Activated CD4-positive, alpha-beta T cell treated with anti-CD3 and anti-CD28 coated beads for 24 hours (primary cell): ENCODE data around the gene KCNJ8.
"Not testable (repeated sequence)": the region's sequence is repeated elsewhere in the genome, so short reads cannot be mapped to it uniquely, and the experiment has no call there.

Experiments
- DNase-seq, 2 donors: peaks; one replicate each; pipeline ENCODE4 v3.0.0-alpha.2; 2020; ENCODE audit warnings: low read depth in 2 of 2

The KCNJ8 gene

DNA sequence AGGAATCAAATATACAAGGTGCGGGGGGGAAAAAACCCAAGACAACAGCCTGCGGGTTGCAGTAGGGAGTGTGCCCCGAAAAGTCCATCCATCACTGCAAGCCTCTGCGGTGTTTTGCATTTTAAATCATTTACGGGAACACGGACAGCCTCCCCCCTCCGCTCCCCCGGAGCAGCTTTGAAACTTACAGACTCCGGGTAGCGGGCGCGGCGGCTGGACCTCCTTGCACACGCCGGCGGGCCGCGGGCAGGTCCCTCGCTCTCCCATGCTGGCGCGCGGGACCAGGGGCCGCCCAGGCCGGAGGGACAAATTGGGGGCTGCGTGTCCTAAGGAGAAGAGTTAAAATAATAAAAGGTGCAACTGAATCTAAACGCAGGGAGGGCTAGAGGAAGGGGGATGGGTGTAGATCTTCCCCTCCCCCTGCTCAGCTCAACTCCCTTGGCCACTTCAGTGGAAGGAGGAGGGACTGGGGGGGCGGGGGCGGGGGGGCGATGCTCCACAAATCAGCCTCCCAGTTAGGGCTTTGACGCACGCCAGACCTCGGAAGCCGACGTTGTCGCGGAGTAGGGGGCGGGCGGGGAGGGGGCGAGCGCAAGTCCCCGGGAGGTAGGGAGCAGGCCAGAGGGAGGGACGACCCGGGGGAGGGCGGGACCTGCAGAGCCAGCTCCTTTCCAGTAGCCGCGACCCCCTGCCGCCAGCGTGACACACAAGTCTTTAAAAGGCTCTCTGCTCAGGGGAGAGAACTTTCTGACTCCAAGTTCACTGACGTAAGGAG is at the start of gene KCNJ8:
TSS of gene KCNJ8 (minus strand) at position 349 of the 775 bp plus-strand sequence. CDS start 1,090 bp downstream, outside the sequence.
- DNase-seq: no peak

DNA sequence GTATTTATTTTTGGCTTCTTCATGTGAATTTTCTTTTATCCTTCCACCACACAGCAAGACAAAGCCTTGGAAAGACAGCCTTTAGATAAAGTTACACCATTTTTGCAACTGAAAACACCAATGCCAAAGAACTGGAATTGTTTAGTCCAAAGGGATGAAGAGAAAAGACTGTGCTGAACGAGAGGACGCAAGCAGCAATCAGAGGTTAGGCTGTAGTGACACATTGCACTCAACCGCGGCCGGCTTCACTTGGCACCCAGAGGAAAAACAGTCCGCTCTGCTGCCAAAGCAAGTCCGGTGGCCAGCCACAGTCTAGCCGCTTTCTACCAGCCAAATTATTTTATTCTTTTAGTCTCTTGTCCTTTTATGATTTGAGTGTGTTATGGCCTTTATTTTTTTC is 49.1 kb upstream of the KCNJ8 start:
- no peak for DNase-seq

DNA sequence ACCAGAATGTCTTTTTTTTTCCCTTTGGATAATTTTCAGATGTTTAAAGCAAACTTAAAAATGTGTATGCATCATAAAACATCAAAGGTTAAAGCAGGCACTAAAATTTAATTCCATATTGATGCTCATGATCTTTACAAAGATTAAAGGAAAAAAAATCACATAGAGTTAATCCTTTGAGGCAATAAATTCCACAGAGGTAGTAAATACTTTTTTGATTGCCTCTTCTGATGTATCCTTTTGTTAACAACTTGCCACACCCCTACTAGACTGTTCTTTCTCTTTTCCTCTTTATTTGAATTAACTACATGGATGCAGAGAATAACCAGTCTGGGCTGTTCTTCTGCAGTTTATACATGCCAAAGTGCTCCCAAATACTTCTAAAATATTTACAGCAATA is 45.2 kb upstream of the KCNJ8 start:
- no peak for DNase-seq

DNA sequence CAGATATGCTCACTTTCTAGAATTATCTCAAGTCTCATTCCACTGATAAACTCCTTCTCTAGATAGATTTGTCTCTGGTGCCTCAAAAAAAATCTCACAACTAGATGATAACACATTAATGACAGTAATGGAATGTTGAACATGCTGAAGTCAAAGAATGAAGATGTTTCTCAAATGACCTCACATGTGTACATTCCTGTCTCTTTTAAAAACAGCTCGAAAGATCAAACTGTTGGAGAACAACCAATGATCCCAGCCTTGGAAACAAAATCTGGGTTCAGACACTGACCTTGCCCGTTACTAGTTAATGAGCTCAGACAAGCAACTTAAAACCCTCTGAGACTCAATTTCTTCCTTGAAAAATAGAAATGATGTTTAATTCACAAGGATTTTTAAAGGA is 44.7 kb upstream of the KCNJ8 start:
- DNase-seq: no peak

DNA sequence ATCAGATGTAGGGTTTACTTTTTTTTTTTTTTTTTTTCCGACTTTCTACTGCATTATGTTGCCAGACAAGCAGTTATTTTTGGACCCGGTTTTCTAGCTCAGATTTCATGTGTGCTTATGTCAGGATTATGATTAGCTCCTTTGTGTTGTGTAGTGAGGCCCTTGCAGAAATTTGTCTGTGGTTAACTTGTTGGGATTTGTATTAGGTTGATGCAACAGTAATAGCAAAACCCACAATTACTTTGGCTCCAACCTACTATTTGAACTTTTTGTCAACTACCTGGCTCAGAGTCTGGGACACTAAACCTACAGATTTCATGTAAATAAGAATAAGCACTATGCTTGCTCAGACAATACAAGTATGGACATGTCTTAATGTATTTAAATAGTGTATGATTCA is 44.1 kb upstream of the KCNJ8 start:
- no peak for DNase-seq

DNA sequence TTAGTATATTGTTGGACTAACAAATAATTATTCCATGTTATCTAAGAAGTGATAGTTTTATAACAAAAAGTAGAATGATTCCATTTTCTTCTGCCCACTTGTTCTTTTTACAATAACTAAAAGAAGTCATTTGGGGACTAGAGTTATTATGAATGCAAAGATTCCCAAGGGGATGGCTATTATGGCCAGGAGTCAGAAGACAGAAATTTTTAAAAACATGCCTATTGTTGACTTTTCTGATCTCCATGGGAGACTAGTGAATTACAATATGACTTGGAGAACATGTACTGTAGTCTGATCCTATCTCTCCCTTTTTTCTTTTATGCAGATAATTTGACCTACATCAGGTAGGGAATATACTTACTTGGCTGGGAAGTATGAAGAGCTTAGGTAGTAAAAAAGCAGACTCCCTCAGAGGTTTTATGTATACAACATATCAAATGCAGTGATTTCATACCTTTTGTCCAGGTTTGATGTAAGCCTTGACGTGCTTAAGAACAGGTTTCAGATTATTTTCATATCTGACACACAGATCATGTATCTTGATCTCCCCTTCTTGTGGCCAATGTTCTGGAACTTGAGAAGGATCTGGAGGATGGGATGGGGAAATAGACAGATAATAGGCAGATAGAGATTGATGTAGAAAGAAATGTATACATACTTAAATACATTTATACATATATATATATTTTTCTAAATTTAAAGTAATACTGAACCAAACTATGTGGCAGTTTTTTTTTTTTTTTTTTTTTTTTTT is 41.0 kb upstream of the KCNJ8 start:
- no peak for DNase-seq

DNA sequence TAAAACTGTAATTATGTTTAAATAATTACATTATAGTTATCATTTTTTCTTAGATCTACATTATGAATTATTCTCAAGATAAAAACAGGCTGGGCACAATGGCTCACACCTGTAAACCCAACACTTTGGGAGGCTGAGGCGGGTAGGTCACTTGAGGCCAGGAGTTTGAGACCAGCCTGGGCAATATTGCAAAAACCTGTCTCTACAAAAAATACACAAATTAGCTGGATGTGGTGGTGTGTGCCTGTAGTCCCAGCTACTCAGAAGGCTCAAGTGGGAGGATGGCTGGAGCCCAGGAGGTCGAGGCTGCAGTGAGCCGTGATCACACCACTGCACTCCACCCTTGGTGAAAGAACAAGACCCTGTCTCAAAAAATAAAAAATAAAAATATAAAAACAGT is 40.3 kb upstream of the KCNJ8 start:
- DNase-seq: no peak

DNA sequence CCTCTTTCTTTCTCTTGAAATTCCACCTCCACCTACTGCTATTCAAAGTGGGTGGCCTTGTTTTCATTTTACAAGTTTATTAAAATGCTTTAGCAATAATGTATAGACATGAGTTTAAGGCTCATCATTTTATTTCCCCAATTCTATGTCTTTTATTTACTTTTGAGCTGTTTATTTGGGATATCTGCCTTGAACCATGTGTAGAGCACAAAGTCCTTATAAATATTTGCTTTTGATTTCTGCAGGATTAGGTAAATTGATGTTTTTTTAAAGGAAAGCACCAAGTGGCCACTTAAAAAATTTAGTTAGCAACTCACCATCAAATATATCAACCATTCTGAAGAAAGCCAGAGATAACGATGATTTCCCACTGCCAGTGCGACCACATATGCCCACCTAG is 39.8 kb upstream of the KCNJ8 start:
- DNase-seq: no peak

DNA sequence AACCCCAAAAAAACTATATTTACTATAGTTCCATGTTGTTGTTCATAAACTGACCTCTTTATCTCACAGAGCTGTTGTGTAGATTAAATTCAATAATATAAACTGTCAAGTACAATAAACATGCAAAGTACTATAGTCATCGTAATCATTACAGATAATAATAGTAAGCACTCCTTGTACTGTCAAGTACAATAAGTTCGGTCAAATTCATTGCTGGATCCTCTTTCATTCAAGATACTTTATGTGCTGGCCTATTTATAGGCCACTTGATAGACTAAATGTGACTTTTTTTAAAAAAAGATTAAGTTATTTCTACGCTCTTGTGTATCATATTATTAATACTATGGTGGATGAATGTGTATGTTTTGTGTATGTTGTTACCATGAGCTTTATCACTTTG is 39.2 kb upstream of the KCNJ8 start:
- no peak for DNase-seq

DNA sequence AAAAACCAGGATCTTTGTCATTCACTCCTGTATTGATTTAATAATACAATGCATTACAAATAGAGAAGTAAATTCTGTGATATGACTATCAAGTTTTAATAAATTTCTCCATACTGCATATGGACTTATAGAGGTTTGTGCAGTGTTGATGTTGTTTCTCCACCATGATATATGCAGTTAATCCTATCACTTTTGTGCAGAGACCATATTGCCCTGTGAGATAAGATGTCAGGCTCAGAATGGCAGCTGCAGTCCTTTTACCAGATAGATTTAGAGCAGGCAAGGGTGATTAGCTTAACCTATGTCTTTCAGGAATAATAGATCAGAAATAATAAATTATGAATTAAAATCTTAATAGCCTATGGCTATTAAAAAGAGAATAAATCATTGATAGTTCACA is 38.6 kb upstream of the KCNJ8 start:
- no peak for DNase-seq

DNA sequence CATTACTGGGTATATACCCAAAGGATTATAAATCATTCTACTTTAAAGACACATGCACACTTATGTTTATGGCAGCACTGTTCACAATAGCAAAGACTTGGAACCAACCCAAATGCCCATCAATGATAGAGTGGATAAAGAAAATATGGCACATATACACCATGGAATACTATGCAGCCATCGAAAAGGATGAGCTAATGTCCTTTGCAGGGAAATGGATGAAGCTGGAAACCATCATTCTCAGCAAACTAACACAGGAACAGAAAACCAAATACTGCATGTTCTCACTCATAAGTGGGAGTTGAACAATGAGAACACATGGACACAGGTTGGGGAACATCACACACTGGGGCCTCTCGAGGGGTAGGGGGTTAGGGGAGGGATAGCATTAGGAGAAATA is 37.8 kb upstream of the KCNJ8 start:
- not testable (repeated sequence) for DNase-seq

DNA sequence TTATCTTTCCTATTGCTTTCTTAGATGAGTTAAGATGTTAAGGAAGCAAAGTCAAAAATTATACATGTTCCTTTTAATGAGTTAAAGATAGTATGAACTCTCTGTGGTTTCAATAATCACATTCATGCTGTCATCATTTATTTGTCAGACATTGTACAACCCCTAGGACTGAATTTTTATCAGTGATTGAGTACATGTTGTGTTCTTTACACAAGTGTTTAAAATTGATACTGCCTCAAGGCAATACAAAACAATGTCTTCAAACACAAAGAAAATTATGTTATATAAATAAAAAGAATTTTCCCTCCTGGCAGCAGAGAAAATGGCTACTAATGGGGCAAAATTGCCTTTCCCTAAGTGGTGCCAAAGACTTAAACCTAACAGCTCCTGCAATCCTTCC is 34.6 kb upstream of the KCNJ8 start:
- no peak for DNase-seq

DNA sequence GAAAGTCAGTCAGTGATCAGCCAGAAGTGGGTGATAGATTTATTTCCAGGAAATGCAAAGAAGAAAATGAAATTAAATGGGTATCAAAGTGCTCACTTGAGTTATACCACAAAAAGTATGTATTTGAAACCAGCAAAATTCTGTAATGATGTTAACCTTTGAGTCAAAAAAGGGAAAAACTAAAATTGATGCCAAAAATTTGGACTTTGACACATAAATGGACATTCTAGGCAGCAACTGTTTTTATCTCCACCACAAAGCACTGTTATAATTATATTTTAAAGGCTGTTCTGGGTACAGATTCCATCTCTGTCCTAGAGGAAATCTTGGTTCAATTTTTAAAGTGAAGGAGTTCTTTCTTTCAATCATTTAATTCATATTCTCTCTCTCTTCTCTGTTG is 31.7 kb upstream of the KCNJ8 start:
- DNase-seq: no peak

DNA sequence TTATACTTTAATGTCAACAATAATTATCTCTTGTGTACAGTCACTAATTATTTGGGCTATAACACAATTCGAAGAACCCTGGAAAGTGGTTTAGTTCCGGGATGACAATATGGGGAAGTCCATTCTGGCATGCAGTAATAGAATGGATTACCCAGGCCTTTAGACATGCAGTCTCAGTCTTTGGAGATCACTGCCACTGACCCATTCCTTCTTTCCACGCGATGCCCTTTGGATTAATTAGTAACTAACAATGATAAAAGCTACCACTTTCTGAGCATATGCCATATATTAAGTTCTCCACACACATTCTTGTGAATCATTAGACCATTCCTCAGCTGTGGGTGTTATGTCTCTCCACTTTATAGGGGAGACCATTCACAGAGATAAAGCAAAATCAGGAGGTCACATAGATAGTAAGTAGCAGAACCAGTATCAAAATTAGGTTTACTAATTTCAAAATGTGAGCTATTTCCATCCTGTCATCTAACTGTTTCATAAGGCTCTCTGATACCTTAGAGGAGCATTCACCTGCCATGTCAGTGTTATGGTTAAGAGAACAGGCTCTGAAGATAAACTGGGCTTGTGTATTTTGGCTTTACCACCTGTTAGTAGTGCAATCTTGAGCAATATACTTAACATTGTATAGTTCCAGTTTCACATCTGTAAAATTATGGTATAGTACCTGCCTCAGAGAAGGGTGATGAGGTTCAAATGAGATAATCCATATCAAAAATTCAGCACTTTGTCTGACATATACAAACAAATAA is 27.2 kb upstream of the KCNJ8 start:
- DNase-seq: no peak

DNA sequence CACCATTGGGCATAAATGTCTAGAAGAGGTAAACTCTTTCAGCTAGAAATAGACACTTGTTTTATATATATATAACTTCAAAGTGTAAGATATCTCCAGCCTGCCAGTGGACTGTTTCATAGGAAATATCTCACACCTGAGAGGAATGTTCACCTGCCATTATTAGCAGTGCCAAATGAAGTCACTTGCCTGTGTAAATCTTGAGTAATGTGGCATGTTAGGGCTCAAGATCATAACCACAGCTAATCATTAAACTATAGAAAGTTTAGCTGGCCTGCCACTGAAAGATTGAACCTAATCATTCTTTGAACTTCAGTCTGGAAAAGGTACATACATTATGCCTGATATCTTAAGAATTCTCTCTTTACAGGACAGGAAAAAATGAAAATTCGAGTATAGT is 25.5 kb upstream of the KCNJ8 start:
- no peak for DNase-seq

DNA sequence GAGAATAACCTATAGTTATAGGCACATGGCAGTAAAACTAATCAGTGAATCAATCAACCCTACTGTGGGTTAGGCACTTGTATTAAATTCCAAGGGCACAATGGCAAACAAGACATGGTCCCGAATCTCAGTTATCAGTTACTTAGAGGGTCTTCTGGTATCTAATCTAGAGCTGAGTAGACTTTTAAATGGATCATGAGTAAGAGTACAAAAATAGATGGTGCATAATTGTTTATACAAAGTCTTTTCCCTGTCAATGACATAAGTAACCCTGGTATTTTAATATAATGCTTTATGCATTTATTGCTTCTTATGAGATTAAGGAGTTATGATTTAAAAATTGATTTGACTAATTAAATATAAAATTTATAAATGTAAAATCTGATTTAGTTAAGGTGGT is 23.0 kb upstream of the KCNJ8 start:
- DNase-seq: no peak

DNA sequence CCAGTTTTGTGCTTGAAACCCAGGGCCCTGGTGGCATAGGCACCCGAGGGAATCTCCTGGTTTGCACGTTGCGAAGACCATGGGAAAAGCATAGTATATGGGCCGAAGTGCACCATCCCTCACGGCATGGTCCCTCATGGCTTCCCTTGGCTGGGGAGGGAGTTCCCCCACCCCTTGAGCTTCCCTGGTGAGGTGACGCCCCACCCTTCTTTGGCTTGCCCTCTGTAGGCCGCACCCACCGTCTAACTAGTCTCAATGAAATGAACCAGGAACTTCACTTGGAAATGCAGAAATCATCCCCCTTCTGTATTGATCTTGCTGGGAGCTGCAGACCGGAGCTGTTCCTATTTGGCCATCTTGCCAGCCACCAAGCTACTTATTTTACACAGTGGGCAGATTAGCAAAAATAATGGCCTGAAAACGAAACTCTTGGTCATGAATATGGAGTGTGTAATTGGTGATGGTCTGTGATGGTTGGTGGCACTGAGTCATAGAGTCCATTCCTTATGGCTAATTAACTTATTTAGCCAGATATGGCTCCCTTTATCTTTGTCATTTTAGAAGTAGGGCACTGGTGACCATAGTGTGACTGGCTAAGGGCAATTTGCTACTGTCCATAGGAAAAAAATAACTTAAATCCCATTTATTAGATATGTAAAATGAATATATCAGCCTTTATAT is 21.3 kb upstream of the KCNJ8 start:
- DNase-seq: no peak

DNA sequence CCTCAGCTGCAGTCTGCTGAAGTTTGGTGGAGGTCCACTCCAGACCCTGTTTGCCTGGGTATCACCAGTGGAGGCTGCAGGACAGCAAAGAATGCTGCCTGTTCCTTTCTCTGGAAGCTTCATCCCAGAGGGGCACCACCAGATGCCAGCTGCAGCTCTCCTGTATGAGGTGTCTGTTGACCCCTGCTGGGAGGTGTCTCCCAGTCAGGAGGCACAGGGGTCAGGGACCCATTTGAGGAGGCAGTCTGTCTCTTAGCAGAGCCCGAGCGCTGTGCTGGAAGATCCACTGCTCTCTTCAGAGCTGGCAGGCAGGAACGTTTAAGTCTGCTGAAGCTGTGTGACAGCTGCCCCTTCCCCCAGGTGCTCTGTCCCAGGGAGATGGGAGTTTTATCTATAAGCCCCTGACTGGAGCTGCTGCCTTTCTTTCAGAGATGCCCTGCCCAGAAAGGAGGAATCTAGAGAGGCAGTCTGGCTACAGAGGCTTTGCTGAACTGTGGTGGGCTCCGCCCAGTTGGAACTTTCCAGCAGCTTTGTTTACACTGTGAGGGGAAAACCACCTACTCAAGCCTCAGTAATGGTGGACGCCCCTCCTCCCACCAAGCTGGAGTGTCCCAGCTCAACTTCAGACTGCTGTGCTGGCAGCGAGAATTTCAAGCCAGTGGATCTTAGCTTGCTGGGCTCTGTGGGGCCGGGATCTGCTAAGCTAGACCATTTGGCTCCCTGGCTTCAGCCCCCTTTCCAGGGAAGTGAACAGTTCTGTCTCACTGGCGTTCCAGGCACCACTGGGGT is 20.5 kb upstream of the KCNJ8 start:
- not testable (repeated sequence) for DNase-seq

DNA sequence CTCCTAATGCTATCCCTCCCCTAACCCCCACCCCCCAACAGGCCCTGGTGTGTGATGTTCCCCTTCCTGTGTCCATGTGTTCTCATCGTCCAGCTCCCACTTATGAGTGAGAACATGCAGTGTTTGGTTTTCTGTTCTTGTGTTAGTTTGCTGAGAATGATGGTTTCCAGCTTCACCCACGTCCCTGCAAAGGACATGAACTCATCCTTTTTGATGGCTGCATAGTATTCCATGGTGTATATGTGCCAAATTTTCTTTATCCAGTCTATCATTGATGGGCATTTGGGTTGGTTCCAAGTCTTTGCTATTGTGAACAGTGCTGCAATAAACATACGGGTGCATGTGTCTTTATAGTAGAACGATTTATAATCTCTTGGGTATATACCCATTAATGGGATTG is 15.2 kb upstream of the KCNJ8 start:
- DNase-seq: not testable (repeated sequence)

DNA sequence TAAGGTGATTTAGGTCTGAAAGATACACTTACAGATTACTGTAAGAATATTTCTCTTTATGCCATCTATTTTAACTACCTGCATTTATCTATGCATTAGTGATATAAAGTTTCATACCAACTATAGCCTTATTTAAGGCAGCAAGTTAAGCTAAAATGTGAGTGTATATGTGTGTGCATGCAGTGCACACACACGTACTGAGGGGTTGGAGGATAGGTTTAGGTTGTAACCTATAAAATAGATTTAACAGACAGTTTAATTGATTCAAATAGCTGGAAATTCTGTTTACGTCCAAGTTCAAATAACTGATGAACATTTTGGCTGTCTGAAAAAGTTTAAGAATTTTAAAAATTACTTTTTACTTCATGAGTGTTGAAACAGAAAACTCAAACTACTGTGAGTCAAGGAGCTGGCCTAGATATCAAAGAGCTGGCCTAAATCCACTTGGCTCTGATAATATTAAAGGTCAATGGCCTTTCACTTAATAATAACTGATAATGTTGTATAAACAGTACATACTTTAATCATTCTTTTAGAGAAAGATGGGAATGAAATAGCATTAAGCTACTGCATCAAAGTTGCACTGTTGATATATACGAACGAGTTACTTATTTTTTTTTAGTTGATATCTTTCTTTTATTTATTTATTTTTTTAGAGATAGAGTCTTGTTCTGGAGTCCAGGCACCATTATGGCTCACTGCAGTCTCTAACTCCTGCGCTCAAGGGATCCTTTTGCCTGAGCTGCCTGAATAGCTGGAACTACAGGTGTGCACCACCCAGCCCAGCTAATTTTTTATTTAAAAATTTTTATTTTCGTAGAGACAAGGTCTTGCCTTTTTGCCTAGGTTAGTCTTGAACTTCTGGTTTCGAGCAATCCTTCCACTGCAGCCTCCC is 13.8 kb upstream of the KCNJ8 start:
- DNase-seq: no peak
